RPMI8226 (cell line): ENCODE data around the gene TRAP1.
"Not testable (repeated sequence)": the region's sequence is repeated elsewhere in the genome, so short reads cannot be mapped to it uniquely, and the experiment has no call there.

Experiments used
- DNase-seq: peaks from one replicate; pipeline ENCODE4 v3.0.0-alpha.2; 2015

TRAP1 gene

GRCh38 chr16:3735541-3735940, 18.2 kb upstream of the TRAP1 start:
- no peak for DNase-seq

- DNase-seq: no peak
Measured at GRCh38 chr16:3734758-3735221, 17.5 kb upstream of the TRAP1 start.

GRCh38 chr16:3734084-3734757, 16.9 kb upstream of the TRAP1 start:
- no peak for DNase-seq

GRCh38 chr16:3732171-3732570, 14.8 kb upstream of the TRAP1 start:
- no peak for DNase-seq

GRCh38 chr16:3731126-3731935, 14.0 kb upstream of the TRAP1 start:
- DNase-seq: no peak

GRCh38 chr16:3730161-3731125, 13.1 kb upstream of the TRAP1 start:
- DNase-seq: no peak

- DNase-seq: no peak
Measured at GRCh38 chr16:3729161-3730112, 12.1 kb upstream of the TRAP1 start.

GRCh38 chr16:3728424-3729160, 11.3 kb upstream of the TRAP1 start:
- DNase-seq: no peak

- no peak for DNase-seq
Measured at GRCh38 chr16:3727806-3728381, 10.6 kb upstream of the TRAP1 start.

- DNase-seq: no peak
Measured at GRCh38 chr16:3726021-3726687, 8.8 kb upstream of the TRAP1 start.

- no peak for DNase-seq
Measured at GRCh38 chr16:3725276-3725675, 8.0 kb upstream of the TRAP1 start.

- DNase-seq: no peak
Measured at GRCh38 chr16:3722508-3722907, 5.2 kb upstream of the TRAP1 start.

GRCh38 chr16:3720418-3720817, 3.1 kb upstream of the TRAP1 start:
- no peak for DNase-seq

- no peak for DNase-seq
Measured at GRCh38 chr16:3718628-3719027, 1.3 kb upstream of the TRAP1 start.

- DNase-seq: peak; percentile 23
Measured at GRCh38 chr16:3718019-3718391, 681 bp upstream of the TRAP1 start.

- peak; percentile 73 for DNase-seq
Measured at GRCh38 chr16:3716831-3717234, 491 bp downstream of the TRAP1 start.

- DNase-seq: no peak
Measured at GRCh38 chr16:3715430-3715829, 1.9 kb downstream of the TRAP1 start.

- DNase-seq: not testable (repeated sequence)
Measured at GRCh38 chr16:3714378-3714777, 2.9 kb downstream of the TRAP1 start.

- DNase-seq: no peak
Measured at GRCh38 chr16:3713587-3714242, 3.6 kb downstream of the TRAP1 start.
